PC-9 (cell line): ENCODE data around the gene ADGRD1.

Experiments used
- CTCF ChIP-seq: fragments of 200-600 bp; sonication (generic); conservative IDR thresholded peaks from 2 replicates; pipeline ENCODE4 v1.6.1; 2017; ENCODE audit warnings: mixed run types, antibody characterized with exemption, mild to moderate bottlenecking, moderate library complexity
- EZH2 ChIP-seq: fragments of 200-600 bp; sonication (generic); IDR thresholded peaks from 2 replicates; pipeline ENCODE4 v1.8.0; 2017; ENCODE audit warnings: antibody characterized with exemption, low read depth

- no peak for TF ChIP-seq CTCF
- no peak for TF ChIP-seq EZH2
Measured at GRCh38 chr12:130925666-130926015, 28.1 kb upstream of the ADGRD1 start.
